ENCODE data around the gene DDIT4.
"Not testable (repeated sequence)": the region's sequence is repeated elsewhere in the genome, so short reads cannot be mapped to it uniquely, and the experiment has no call there.

The DDIT4 gene

DNA sequence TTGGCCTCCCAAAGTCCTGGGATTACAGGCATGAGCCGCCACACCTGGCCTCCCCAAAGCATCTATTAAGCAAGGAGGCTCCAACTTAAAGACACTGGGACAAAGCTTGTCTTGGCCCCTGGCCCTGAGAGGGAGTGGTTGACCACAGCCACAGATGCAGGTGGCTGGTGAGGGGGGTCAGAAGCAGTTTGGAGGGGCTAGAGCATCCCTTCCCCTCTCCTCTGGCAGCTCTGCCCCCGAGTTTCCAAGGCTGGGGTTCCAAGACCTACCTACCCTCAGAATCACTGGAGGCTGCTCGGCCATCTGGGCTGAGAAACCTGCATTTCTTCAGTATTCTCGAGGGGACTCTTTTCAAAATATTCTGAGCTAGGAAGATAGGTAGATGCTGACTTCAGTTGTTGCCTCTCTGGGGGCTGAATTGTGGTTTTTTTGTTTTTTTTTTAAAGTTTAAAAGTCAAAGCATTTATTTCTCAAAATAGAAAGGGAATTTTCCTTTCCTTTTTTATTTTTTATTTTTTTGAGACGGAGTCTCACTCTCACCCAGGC lies 32.6 kb downstream of the DDIT4 start:
- TF ChIP-seq, protein P1, sequence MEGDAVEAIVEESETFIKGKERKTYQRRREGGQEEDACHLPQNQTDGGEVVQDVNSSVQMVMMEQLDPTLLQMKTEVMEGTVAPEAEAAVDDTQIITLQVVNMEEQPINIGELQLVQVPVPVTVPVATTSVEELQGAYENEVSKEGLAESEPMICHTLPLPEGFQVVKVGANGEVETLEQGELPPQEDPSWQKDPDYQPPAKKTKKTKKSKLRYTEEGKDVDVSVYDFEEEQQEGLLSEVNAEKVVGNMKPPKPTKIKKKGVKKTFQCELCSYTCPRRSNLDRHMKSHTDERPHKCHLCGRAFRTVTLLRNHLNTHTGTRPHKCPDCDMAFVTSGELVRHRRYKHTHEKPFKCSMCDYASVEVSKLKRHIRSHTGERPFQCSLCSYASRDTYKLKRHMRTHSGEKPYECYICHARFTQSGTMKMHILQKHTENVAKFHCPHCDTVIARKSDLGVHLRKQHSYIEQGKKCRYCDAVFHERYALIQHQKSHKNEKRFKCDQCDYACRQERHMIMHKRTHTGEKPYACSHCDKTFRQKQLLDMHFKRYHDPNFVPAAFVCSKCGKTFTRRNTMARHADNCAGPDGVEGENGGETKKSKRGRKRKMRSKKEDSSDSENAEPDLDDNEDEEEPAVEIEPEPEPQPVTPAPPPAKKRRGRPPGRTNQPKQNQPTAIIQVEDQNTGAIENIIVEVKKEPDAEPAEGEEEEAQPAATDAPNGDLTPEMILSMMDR (IDR thresholded peaks at IDR 0.05; ENCODE audit: low read depth, low read length), result no peak
- DNase-seq (ENCODE audit: extremely low read depth, low read depth), result no peak

GRCh38 chr10:72307711-72308110 lies 34.0 kb downstream of the DDIT4 start:
- not testable (repeated sequence) for DNase-seq (ENCODE audit: extremely low read depth, low read depth)

DNA sequence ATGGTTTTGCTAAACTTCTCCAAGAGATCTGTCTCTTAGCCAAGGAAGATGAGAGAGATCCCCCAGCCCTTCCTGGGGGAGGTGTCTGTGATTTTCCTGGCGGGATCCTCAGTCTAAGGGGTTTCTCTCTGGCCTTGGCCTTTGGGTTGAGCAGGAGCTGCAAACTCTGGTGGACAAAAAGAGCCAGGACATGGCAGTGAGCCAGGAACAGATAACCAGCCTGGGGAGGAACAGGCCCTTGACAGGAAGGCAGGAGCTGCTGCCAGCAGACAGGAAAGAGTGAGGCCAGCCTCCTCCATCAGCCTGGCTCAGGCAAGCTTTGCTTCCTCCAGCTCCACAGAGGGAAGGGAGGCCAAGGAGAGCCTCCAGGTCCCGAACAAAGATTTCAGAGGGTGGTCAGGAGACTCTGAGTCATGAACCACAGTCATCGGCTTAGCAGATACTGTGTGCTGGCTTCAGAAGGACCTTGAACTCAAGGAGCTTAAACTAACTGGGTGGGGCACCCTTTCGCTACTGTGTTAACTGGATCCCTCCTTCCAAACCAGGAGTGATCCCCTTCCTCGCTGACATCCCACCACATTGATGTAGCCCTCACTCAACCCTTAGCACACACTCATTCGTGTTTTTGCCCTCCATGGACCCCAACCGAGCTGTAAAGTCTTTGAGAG lies 34.7 kb downstream of the DDIT4 start:
- TF ChIP-seq, protein P1 (IDR thresholded peaks at IDR 0.05; ENCODE audit: low read depth, low read length), result no peak
- DNase-seq (ENCODE audit: extremely low read depth, low read depth), result no peak

GRCh38 chr10:72309290-72310240 lies 35.8 kb downstream of the DDIT4 start:
- no peak for DNase-seq (ENCODE audit: extremely low read depth, low read depth)
- TF ChIP-seq, protein P1 (IDR thresholded peaks at IDR 0.05; ENCODE audit: low read depth, low read length), result no peak

- TF ChIP-seq, protein P1 (IDR thresholded peaks at IDR 0.05; ENCODE audit: low read depth, low read length), result no peak
- no peak for DNase-seq (ENCODE audit: extremely low read depth, low read depth)
Measured at GRCh38 chr10:72310241-72310633, 36.5 kb downstream of the DDIT4 start.

DNA sequence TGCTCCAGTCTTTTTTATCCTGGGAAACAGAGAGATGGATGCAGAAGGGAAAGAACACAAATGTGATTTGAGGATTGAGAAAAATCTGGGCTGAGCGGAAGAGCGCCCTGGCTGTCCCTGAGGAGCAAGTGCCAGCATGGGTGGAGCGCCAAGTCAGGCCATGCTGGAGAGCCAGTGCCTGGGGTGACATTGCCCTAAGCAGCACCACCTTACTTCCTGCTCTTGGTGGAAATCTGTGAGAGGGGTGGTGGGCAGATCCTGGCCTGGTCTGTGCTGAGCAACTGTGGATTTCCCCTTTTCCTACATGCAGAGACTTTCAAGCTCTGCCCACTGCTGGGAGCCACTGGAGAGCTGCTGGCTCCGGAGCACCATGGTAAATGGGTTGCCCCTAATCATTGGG lies 36.9 kb downstream of the DDIT4 start:
- TF ChIP-seq, protein P1 (IDR thresholded peaks at IDR 0.05; ENCODE audit: low read depth, low read length), result no peak
- no peak for DNase-seq (ENCODE audit: extremely low read depth, low read depth)

DNA sequence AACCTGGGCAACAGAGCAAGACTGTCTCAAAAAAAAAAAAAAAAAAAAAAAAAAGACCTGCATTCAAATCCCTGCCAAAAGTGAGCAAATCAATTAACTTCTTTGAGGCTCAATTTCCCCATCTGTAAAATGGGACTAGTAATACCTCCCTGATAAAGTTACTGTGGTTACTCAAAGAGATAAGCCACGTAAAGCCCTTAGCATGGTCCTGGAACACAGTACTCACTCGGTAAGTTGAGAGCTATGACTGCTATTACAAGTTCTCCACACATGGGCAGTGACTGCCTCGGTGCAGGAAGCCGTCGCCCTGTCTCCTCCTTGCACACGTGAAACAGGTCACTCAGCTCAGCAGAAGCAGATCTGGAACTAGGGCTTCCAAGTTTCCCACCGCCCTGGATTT lies 37.9 kb downstream of the DDIT4 start:
- TF ChIP-seq, protein P1 (IDR thresholded peaks at IDR 0.05; ENCODE audit: low read depth, low read length), result no peak
- DNase-seq (ENCODE audit: extremely low read depth, low read depth), result no peak

Measured in AG09319 (cell line).